ENCODE results near the gene NALCN. TPM values are rescaled to one million over a fixed set of nuclear protein-coding genes. Genes with fewer than 3 reads are reported as not detected.

The NALCN gene
- total and polyA plus RNA-seq, 9 donors, result 0.17 to 21.6 (median 1.4) TPM

DNA sequence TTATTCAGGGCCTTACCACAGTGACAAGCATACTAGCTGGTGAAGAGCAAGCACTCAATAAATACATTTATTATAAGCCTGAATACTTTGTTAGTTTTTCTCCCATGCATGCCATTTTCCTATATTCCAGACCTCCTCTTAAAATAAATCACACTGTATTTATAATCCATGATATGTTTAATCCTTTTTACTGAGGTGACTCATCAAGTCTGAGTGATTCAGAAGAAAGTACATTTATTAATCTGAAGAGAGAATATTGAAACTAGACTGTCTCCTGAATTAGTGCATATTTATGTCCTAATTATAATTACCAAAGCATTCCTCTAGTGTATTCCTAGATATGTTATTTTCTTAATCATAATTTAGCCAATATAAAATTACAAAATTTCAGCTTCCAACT lies 323.3 kb downstream of the NALCN start:
- DNase-seq, result no peak
- Histone ChIP-seq H3K4me3 (no peak overlapping the region), H3K27me3 (no peaks in the 10 kb centered on the region), H3K9me3 (no peaks in the 10 kb centered on the region), H3K27ac (no peak overlapping the region), H3K36me3 (no peaks in the 10 kb centered on the region), H3K4me1 (ENCODE audit: insufficient read depth) (no peaks in the 10 kb centered on the region)
- TF ChIP-seq EP300 (IDR thresholded peaks at IDR 0.05), result no peak
- no peak for TF ChIP-seq CTCF (IDR thresholded peaks at IDR 0.05)
- TF ChIP-seq POLR2A (IDR thresholded peaks at IDR 0.05), result no peak
- intact Hi-C loops (cut with DNase I), result no loop called here

- H3K9me3 ChIP-seq, result no peaks in the 10 kb centered on the region
- WGBS, 3 donors, result 86 to 91% (median 91%) methylated on average over 4 of the region's 4 CpGs
- H3K36me3 ChIP-seq, result no peaks in the 10 kb centered on the region
- no peak overlapping the region for H3K27ac ChIP-seq
- intact Hi-C loops (cut with DNase I), result no loop called here
- no peak for TF ChIP-seq POLR2A (IDR thresholded peaks at IDR 0.05)
- no peak for TF ChIP-seq EP300 (IDR thresholded peaks at IDR 0.05)
- H3K27me3 ChIP-seq, result no peaks in the 10 kb centered on the region
- no peak overlapping the region for H3K4me3 ChIP-seq
- DNase-seq, result no peak
- H3K4me1 ChIP-seq (ENCODE audit: insufficient read depth), result no peaks in the 10 kb centered on the region
Measured at GRCh38 chr13:101090287-101090686, 326.0 kb downstream of the NALCN start.

DNA sequence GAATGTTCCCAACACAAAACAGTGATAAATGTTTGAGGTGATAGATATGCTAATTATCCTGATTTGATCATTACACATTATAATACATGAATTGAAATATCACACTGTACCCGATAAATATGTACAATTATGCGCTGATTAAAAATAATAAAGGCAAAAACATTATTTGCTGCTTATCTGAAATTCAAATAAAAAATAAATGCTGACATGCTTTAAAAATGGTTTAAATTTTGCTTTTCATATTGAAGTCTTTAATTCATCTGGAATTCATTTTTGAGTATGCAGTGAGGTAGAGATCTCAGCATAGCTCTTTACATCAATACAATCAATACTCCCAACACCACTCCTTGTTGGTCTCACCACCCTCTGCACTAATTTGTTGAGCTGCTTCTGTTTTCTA lies 330.8 kb downstream of the NALCN start:
- H3K27me3 ChIP-seq, result no peaks in the 10 kb centered on the region
- intact Hi-C loops (cut with DNase I), result no loop called here
- H3K36me3 ChIP-seq, result no peaks in the 10 kb centered on the region
- no peak overlapping the region for H3K4me3 ChIP-seq
- no peak overlapping the region for H3K27ac ChIP-seq
- WGBS, 3 donors, result 70% methylated on average over 2 of the region's 2 CpGs
- TF ChIP-seq POLR2A (IDR thresholded peaks at IDR 0.05), result no peak
- no peak for TF ChIP-seq CTCF (IDR thresholded peaks at IDR 0.05)
- no peak for TF ChIP-seq EP300 (IDR thresholded peaks at IDR 0.05)
- no peaks in the 10 kb centered on the region for H3K9me3 ChIP-seq
- DNase-seq, result no peak
- no peaks in the 10 kb centered on the region for H3K4me1 ChIP-seq (ENCODE audit: insufficient read depth)

GRCh38 chr13:101082441-101082840 lies 333.9 kb downstream of the NALCN start:
- intact Hi-C loops (cut with DNase I), result no loop called here
- WGBS, 3 donors, result 80 to 89% (median 86%) methylated on average over 5 of the region's 5 CpGs

GRCh38 chr13:101080616-101081015 lies 335.7 kb downstream of the NALCN start:
- no peak for TF ChIP-seq EP300 (IDR thresholded peaks at IDR 0.05)
- no peak for TF ChIP-seq CTCF (IDR thresholded peaks at IDR 0.05)
- TF ChIP-seq POLR2A (IDR thresholded peaks at IDR 0.05), result no peak
- no peaks in the 10 kb centered on the region for H3K27me3 ChIP-seq
- H3K36me3 ChIP-seq, result no peaks in the 10 kb centered on the region
- no peak for DNase-seq
- no peak overlapping the region for H3K4me3 ChIP-seq
- no peaks in the 10 kb centered on the region for H3K4me1 ChIP-seq (ENCODE audit: insufficient read depth)
- H3K27ac ChIP-seq, result no peak overlapping the region
- H3K9me3 ChIP-seq, result no peaks in the 10 kb centered on the region
- intact Hi-C loops (cut with DNase I), result no loop called here

More at GRCh38 chr13:101082441-101082840, 333.9 kb downstream of the NALCN start:
- no peak overlapping the region for H3K4me3 ChIP-seq
- no peak overlapping the region for H3K27ac ChIP-seq
- no peak for TF ChIP-seq POLR2A (IDR thresholded peaks at IDR 0.05)
- no peak for TF ChIP-seq EP300 (IDR thresholded peaks at IDR 0.05)
- TF ChIP-seq CTCF (IDR thresholded peaks at IDR 0.05), result no peak
- no peaks in the 10 kb centered on the region for H3K36me3 ChIP-seq
- H3K9me3 ChIP-seq, result no peaks in the 10 kb centered on the region
- H3K27me3 ChIP-seq, result no peaks in the 10 kb centered on the region
- H3K4me1 ChIP-seq (ENCODE audit: insufficient read depth), result no peaks in the 10 kb centered on the region
- no peak for DNase-seq

All from ovary (tissue), 9 donors.